Non-pigmented ciliary epithelial cell (primary cell): ENCODE measurements around the gene KRT15.

Experiments
- DNase-seq: peaks from one replicate; pipeline ENCODE4 v3.0.0-alpha.2; 2010; ENCODE audit warnings: low read depth

The KRT15 gene

GRCh38 chr17:41518789-41519449 lies at the start of gene KRT15:
Gene KRT15, minus strand, starts transcription at chr17:41518890. Its CDS starts 63 bp downstream, at chr17:41518827.
- DNase-seq: no peak

- DNase-seq: no peak
These were observed 48.6 kb upstream of the KRT15 start for GRCh38 chr17:41567317-41567716.

GRCh38 chr17:41565338-41565737 lies 46.6 kb upstream of the KRT15 start:
- DNase-seq: no peak

- no peak for DNase-seq
These were observed 45.0 kb upstream of the KRT15 start for GRCh38 chr17:41563607-41564170.

- no peak for DNase-seq
These were observed 42.9 kb upstream of the KRT15 start for GRCh38 chr17:41561554-41561953.

GRCh38 chr17:41559548-41559947 lies 40.9 kb upstream of the KRT15 start:
- no peak for DNase-seq

- no peak for DNase-seq
These were observed 38.2 kb upstream of the KRT15 start for GRCh38 chr17:41556931-41557330.

GRCh38 chr17:41556306-41556705 lies 37.6 kb upstream of the KRT15 start:
- DNase-seq: no peak

GRCh38 chr17:41555105-41555887 lies 36.6 kb upstream of the KRT15 start:
- no peak for DNase-seq

GRCh38 chr17:41553987-41554680 lies 35.4 kb upstream of the KRT15 start:
- no peak for DNase-seq

- no peak for DNase-seq
These were observed 34.5 kb upstream of the KRT15 start for GRCh38 chr17:41553176-41553575.

GRCh38 chr17:41552455-41552854 lies 33.8 kb upstream of the KRT15 start:
- DNase-seq: no peak

GRCh38 chr17:41551365-41551764 lies 32.7 kb upstream of the KRT15 start:
- no peak for DNase-seq

- DNase-seq: no peak
These were observed 30.9 kb upstream of the KRT15 start for GRCh38 chr17:41549596-41550039.

- peak; percentile 52 for DNase-seq
These were observed 30.3 kb upstream of the KRT15 start for GRCh38 chr17:41548844-41549595.

- DNase-seq: peak; percentile 95
These were observed 29.5 kb upstream of the KRT15 start for GRCh38 chr17:41547921-41548843.

- no peak for DNase-seq
These were observed 28.7 kb upstream of the KRT15 start for GRCh38 chr17:41547378-41547841.

GRCh38 chr17:41546819-41547218 lies 28.1 kb upstream of the KRT15 start:
- DNase-seq: no peak

- no peak for DNase-seq
These were observed 27.2 kb upstream of the KRT15 start for GRCh38 chr17:41545829-41546410.

- DNase-seq: no peak
These were observed 26.2 kb upstream of the KRT15 start for GRCh38 chr17:41544935-41545334.
